ENCODE data around the gene ATXN3L.
"Not testable (repeated sequence)": the region's sequence is repeated elsewhere in the genome, so short reads cannot be mapped to it uniquely, and the experiment has no call there.

The ATXN3L gene

GRCh38 chrX:13339607-13340006 lies 19.8 kb upstream of the ATXN3L start:
- no peak overlapping the region for H3K27ac Mint-ChIP-seq
- peaks cover 3% of the 10 kb centered on the region for H3K36me3 Mint-ChIP-seq (ENCODE audit: insufficient read depth)
- no peaks in the 10 kb centered on the region for H3K4me1 Mint-ChIP-seq (ENCODE audit: low read depth in 2 of 2)
- ATAC-seq (replicated peaks) (no peak), DNase-seq (no peak)
- H3K27me3 Mint-ChIP-seq, result no peaks in the 10 kb centered on the region
- H3K9me3 Mint-ChIP-seq, result no peaks in the 10 kb centered on the region
- H3K4me3 Mint-ChIP-seq, result no peak overlapping the region

- Mint-ChIP-seq H3K9me3 (no peaks in the 10 kb centered on the region), H3K4me3 (no peak overlapping the region), H3K4me1 (ENCODE audit: low read depth in 2 of 2) (no peaks in the 10 kb centered on the region), H3K36me3 (ENCODE audit: insufficient read depth) (peaks cover 3% of the 10 kb centered on the region), H3K27me3 (no peaks in the 10 kb centered on the region), H3K27ac (no peak overlapping the region)
- no peak for DNase-seq
- ATAC-seq (replicated peaks), result no peak
Observed at GRCh38 chrX:13338996-13339515, 19.2 kb upstream of the ATXN3L start.

- DNase-seq (no peak), ATAC-seq (replicated peaks) (no peak)
- Mint-ChIP-seq H3K27me3 (no peaks in the 10 kb centered on the region), H3K36me3 (ENCODE audit: insufficient read depth) (peaks cover 3% of the 10 kb centered on the region), H3K9me3 (no peaks in the 10 kb centered on the region), H3K4me1 (ENCODE audit: low read depth in 2 of 2) (no peaks in the 10 kb centered on the region), H3K4me3 (no peak overlapping the region), H3K27ac (no peak overlapping the region)
Observed at GRCh38 chrX:13334491-13334890, 14.6 kb upstream of the ATXN3L start.

GRCh38 chrX:13330446-13330845 lies 10.6 kb upstream of the ATXN3L start:
- Mint-ChIP-seq H3K4me1 (ENCODE audit: low read depth in 2 of 2) (no peaks in the 10 kb centered on the region), H3K27me3 (no peaks in the 10 kb centered on the region), H3K36me3 (ENCODE audit: insufficient read depth) (no peaks in the 10 kb centered on the region), H3K27ac (no peak overlapping the region), H3K4me3 (no peak overlapping the region), H3K9me3 (no peaks in the 10 kb centered on the region)
- ATAC-seq (replicated peaks), result no peak
- DNase-seq, result no peak

GRCh38 chrX:13327666-13328065 lies 7.8 kb upstream of the ATXN3L start:
- Mint-ChIP-seq H3K9me3 (no peaks in the 10 kb centered on the region), H3K4me1 (ENCODE audit: low read depth in 2 of 2) (no peaks in the 10 kb centered on the region), H3K27ac (no peak overlapping the region), H3K36me3 (ENCODE audit: insufficient read depth) (no peaks in the 10 kb centered on the region), H3K27me3 (no peaks in the 10 kb centered on the region), H3K4me3 (no peak overlapping the region)
- DNase-seq, result no peak
- ATAC-seq (replicated peaks), result no peak

- ATAC-seq (replicated peaks) (no peak), DNase-seq (no peak)
- Mint-ChIP-seq H3K4me1 (ENCODE audit: low read depth in 2 of 2) (no peaks in the 10 kb centered on the region), H3K4me3 (no peak overlapping the region), H3K27me3 (no peaks in the 10 kb centered on the region), H3K27ac (no peak overlapping the region), H3K9me3 (no peaks in the 10 kb centered on the region), H3K36me3 (ENCODE audit: insufficient read depth) (no peaks in the 10 kb centered on the region)
Observed at GRCh38 chrX:13323241-13323640, 3.4 kb upstream of the ATXN3L start.

- no peaks in the 10 kb centered on the region for H3K36me3 Mint-ChIP-seq (ENCODE audit: insufficient read depth)
- no peaks in the 10 kb centered on the region for H3K27me3 Mint-ChIP-seq
- no peak for ATAC-seq (replicated peaks)
Observed at GRCh38 chrX:13317366-13317765, 2.5 kb downstream of the ATXN3L start.

GRCh38 chrX:13311560-13311959 lies 8.3 kb downstream of the ATXN3L start:
- H3K27ac Mint-ChIP-seq, result no peak overlapping the region

More at GRCh38 chrX:13317366-13317765, 2.5 kb downstream of the ATXN3L start:
- Mint-ChIP-seq H3K9me3 (no peaks in the 10 kb centered on the region), H3K4me1 (ENCODE audit: low read depth in 2 of 2) (no peaks in the 10 kb centered on the region), H3K4me3 (no peak overlapping the region), H3K27ac (no peak overlapping the region)
- no peak for DNase-seq

GRCh38 chrX:13309631-13310030 lies 10.2 kb downstream of the ATXN3L start:
- ATAC-seq (replicated peaks) (no peak), DNase-seq (no peak)
- Mint-ChIP-seq H3K4me1 (ENCODE audit: low read depth in 2 of 2) (no peaks in the 10 kb centered on the region), H3K27ac (no peak overlapping the region), H3K36me3 (ENCODE audit: insufficient read depth) (no peaks in the 10 kb centered on the region), H3K27me3 (no peaks in the 10 kb centered on the region), H3K9me3 (no peaks in the 10 kb centered on the region), H3K4me3 (no peak overlapping the region)

More at GRCh38 chrX:13311560-13311959, 8.3 kb downstream of the ATXN3L start:
- Mint-ChIP-seq H3K9me3 (no peaks in the 10 kb centered on the region), H3K36me3 (ENCODE audit: insufficient read depth) (no peaks in the 10 kb centered on the region), H3K27me3 (no peaks in the 10 kb centered on the region), H3K4me1 (ENCODE audit: low read depth in 2 of 2) (no peaks in the 10 kb centered on the region), H3K4me3 (no peak overlapping the region)
- no peak for DNase-seq
- no peak for ATAC-seq (replicated peaks)

GRCh38 chrX:13307041-13307440 lies 12.8 kb downstream of the ATXN3L start:
- DNase-seq, result no peak
- Mint-ChIP-seq H3K9me3 (no peaks in the 10 kb centered on the region), H3K27ac (no peak overlapping the region), H3K27me3 (no peaks in the 10 kb centered on the region), H3K36me3 (ENCODE audit: insufficient read depth) (no peaks in the 10 kb centered on the region), H3K4me1 (ENCODE audit: low read depth in 2 of 2) (no peaks in the 10 kb centered on the region), H3K4me3 (no peak overlapping the region)
- ATAC-seq (replicated peaks), result no peak

- Mint-ChIP-seq H3K4me1 (ENCODE audit: low read depth in 2 of 2) (no peaks in the 10 kb centered on the region), H3K4me3 (no peak overlapping the region), H3K27ac (no peak overlapping the region), H3K36me3 (ENCODE audit: insufficient read depth) (no peaks in the 10 kb centered on the region), H3K9me3 (no peaks in the 10 kb centered on the region), H3K27me3 (no peaks in the 10 kb centered on the region)
- DNase-seq (no peak), ATAC-seq (replicated peaks) (no peak)
Observed at GRCh38 chrX:13305108-13305507, 14.7 kb downstream of the ATXN3L start.

GRCh38 chrX:13304052-13304451 lies 15.8 kb downstream of the ATXN3L start:
- no peaks in the 10 kb centered on the region for H3K36me3 Mint-ChIP-seq (ENCODE audit: insufficient read depth)
- no peak overlapping the region for H3K27ac Mint-ChIP-seq
- ATAC-seq (replicated peaks) (no peak), DNase-seq (no peak)
- H3K9me3 Mint-ChIP-seq, result no peaks in the 10 kb centered on the region
- H3K4me3 Mint-ChIP-seq, result no peak overlapping the region
- H3K27me3 Mint-ChIP-seq, result no peaks in the 10 kb centered on the region
- no peaks in the 10 kb centered on the region for H3K4me1 Mint-ChIP-seq (ENCODE audit: low read depth in 2 of 2)

GRCh38 chrX:13303248-13303647 lies 16.6 kb downstream of the ATXN3L start:
- not testable (repeated sequence) for H3K27ac Mint-ChIP-seq; H3K4me3 Mint-ChIP-seq; H3K9me3 Mint-ChIP-seq; ATAC-seq (replicated peaks); H3K36me3 Mint-ChIP-seq (ENCODE audit: insufficient read depth); H3K4me1 Mint-ChIP-seq (ENCODE audit: low read depth in 2 of 2); DNase-seq; H3K27me3 Mint-ChIP-seq

- Mint-ChIP-seq H3K4me3 (no peak overlapping the region), H3K27me3 (no peaks in the 10 kb centered on the region), H3K36me3 (ENCODE audit: insufficient read depth) (peaks cover 1% of the 10 kb centered on the region), H3K9me3 (no peaks in the 10 kb centered on the region), H3K27ac (no peak overlapping the region), H3K4me1 (ENCODE audit: low read depth in 2 of 2) (no peaks in the 10 kb centered on the region)
- DNase-seq (no peak), ATAC-seq (replicated peaks) (no peak)
Observed at GRCh38 chrX:13298836-13299235, 21.0 kb downstream of the ATXN3L start.

GRCh38 chrX:13295841-13296240 lies 24.0 kb downstream of the ATXN3L start:
- Mint-ChIP-seq H3K36me3 (ENCODE audit: insufficient read depth) (peaks cover 3% of the 10 kb centered on the region), H3K9me3 (no peaks in the 10 kb centered on the region), H3K27ac (no peak overlapping the region), H3K4me1 (ENCODE audit: low read depth in 2 of 2) (no peaks in the 10 kb centered on the region), H3K27me3 (no peaks in the 10 kb centered on the region), H3K4me3 (no peak overlapping the region)
- no peak for ATAC-seq (replicated peaks)
- DNase-seq, result no peak
